ENCODE data around the gene CYB561. TPM values are rescaled to one million over a fixed set of nuclear protein-coding genes. Genes with fewer than 3 reads are reported as not detected.

CYB561 gene
- total and polyA plus RNA-seq, 10 of the 15 experiments (the other 5 are each of a cell fraction or from before 2014, with no cell fraction given): 0.52 to 6.9 (median 2.5) TPM

GRCh38 chr17:63395075-63395805 is 50.9 kb downstream of the CYB561 start:
- no peaks in the 10 kb centered on the region for H3K79me2 ChIP-seq (ENCODE audit: control insufficient read depth, insufficient read depth, low read length)
- no peak overlapping the region for H3K4me3 ChIP-seq
- CTCF ChIA-PET: interaction anchor here (1.5 kb wide), 1 partner anchor 11 kb away, joined by 7 read pairs; no protein-coding TSS in a partner anchor
- RAD21 ChIA-PET (ENCODE audit: unreplicated experiment): no interaction called here
- BruUV-seq (replicated peaks): no TSS peak
- SMC1A ChIA-PET (ENCODE audit: uncharacterized antibody, unreplicated experiment): interaction anchor here (0.8 kb wide), 1 partner anchor 10 kb away, joined by 4 read pairs; no protein-coding TSS in a partner anchor
- TF ChIP-seq HDGF (IDR thresholded peaks at IDR 0.05) (no peak), HSF1 (IDR thresholded peaks at IDR 0.05; ENCODE audit: low read depth, low read length) (no peak)
- H4K20me1 ChIP-seq (ENCODE audit: control insufficient read depth, insufficient read depth): no peaks in the 10 kb centered on the region
- POLR2A ChIA-PET: no interaction called here
- H3K4me1 ChIP-seq (ENCODE audit: control insufficient read depth, insufficient read depth, low read length): peaks cover under 1% of the 10 kb centered on the region; the same call in 1 of the 2 replicates
- no peak for DNase-seq (ENCODE audit: low read depth, low spot score)
- no peak for ATAC-seq
- no peaks in the 10 kb centered on the region for H3K36me3 ChIP-seq (ENCODE audit: control insufficient read depth in 2 of 2, insufficient read depth in 2 of 2, low read length in 1 of 2)
- no peak for FAIRE-seq
- H3K27ac ChIP-seq (ENCODE audit: control insufficient read depth, insufficient read depth): no peak overlapping the region
- H3K4me2 ChIP-seq (ENCODE audit: control insufficient read depth, insufficient read depth): no peak overlapping the region
- H2AFZ ChIP-seq (ENCODE audit: control insufficient read depth, low read depth, low read length): no peak overlapping the region
- no peak overlapping the region for H3K9ac ChIP-seq (ENCODE audit: control insufficient read depth, insufficient read depth, low read length)
- in situ Hi-C loops (cut with MboI) (no loop called here), intact Hi-C loops (cut with micrococcal nuclease; ENCODE audit: unreplicated experiment) (no loop called here)
- H3K27me3 ChIP-seq (replicated peaks in 1 of 2; ENCODE audit: control insufficient read depth in 2 of 2, insufficient read depth in 2 of 2, low read length in 1 of 2): peaks cover 0 to 4% of the 10 kb centered on the region in 2 experiments; a peak in 2 of 4 replicates
- H3K9me3 ChIP-seq (replicated peaks; ENCODE audit: control insufficient read depth, insufficient read depth, low read length): no peaks in the 10 kb centered on the region
- 32% methylated on average over 6 of the region's 6 CpGs for WGBS (ENCODE audit: insufficient coverage, insufficient replicate concordance, low lambda C conversion rate, missing lambda C conversion rate)

GRCh38 chr17:63390090-63390489 is 56.0 kb downstream of the CYB561 start:
- no TSS peak for BruUV-seq (replicated peaks)
- in situ Hi-C loops (cut with MboI) (no loop called here), intact Hi-C loops (cut with micrococcal nuclease; ENCODE audit: unreplicated experiment) (no loop called here)
- H2AFZ ChIP-seq (ENCODE audit: control insufficient read depth, low read depth, low read length): no peak overlapping the region
- no peaks in the 10 kb centered on the region for H3K9me3 ChIP-seq (replicated peaks; ENCODE audit: control insufficient read depth, insufficient read depth, low read length)
- ChIA-PET RAD21 (ENCODE audit: unreplicated experiment) (no interaction called here), SMC1A (ENCODE audit: uncharacterized antibody, unreplicated experiment) (interaction anchor here (0.6 kb wide), 1 partner anchor 218 kb away, joined by 3 read pairs; no protein-coding TSS in a partner anchor), POLR2A (interaction anchor here (0.6 kb wide), 1 partner anchor 409 kb away, joined by 3 read pairs; no protein-coding TSS in a partner anchor), CTCF (interaction anchor here (0.6 kb wide), 1 partner anchor 400 kb away, joined by 3 read pairs; no protein-coding TSS in a partner anchor)
- no peak overlapping the region for H3K4me3 ChIP-seq
- no peak for FAIRE-seq
- no peak for DNase-seq (ENCODE audit: low read depth, low spot score)
- 7% methylated on average over 5 of the region's 5 CpGs for WGBS (ENCODE audit: insufficient coverage, insufficient replicate concordance, low lambda C conversion rate, missing lambda C conversion rate)
- H4K20me1 ChIP-seq (ENCODE audit: control insufficient read depth, insufficient read depth): no peaks in the 10 kb centered on the region
- H3K27me3 ChIP-seq (replicated peaks in 1 of 2; ENCODE audit: control insufficient read depth in 2 of 2, insufficient read depth in 2 of 2, low read length in 1 of 2): no peaks in the 10 kb centered on the region
- H3K27ac ChIP-seq (ENCODE audit: control insufficient read depth, insufficient read depth): no peak overlapping the region
- H3K36me3 ChIP-seq (ENCODE audit: control insufficient read depth in 2 of 2, insufficient read depth in 2 of 2, low read length in 1 of 2): no peaks in the 10 kb centered on the region
- H3K4me2 ChIP-seq (ENCODE audit: control insufficient read depth, insufficient read depth): 0 out of 2 replicates have a peak overlapping the region, but pooled peaks have one; percentile 14
- peak; percentile 90 for ATAC-seq
- peaks cover 4% of the 10 kb centered on the region; the same call in 1 of the 2 replicates for H3K4me1 ChIP-seq (ENCODE audit: control insufficient read depth, insufficient read depth, low read length)
- no peak overlapping the region for H3K9ac ChIP-seq (ENCODE audit: control insufficient read depth, insufficient read depth, low read length)
- H3K79me2 ChIP-seq (ENCODE audit: control insufficient read depth, insufficient read depth, low read length): no peaks in the 10 kb centered on the region
- no peak for TF ChIP-seq BCLAF1 (IDR thresholded peaks at IDR 0.05)
- peak; percentile 21; the same call in 1 of the 2 replicates for TF ChIP-seq CREM (IDR thresholded peaks at IDR 0.05; ENCODE audit: low read depth)
- TF ChIP-seq JUNB (IDR thresholded peaks at IDR 0.05): peak; percentile 25; the same call in 1 of the 2 replicates
- TF ChIP-seq ATF2 (IDR thresholded peaks at IDR 0.05; ENCODE audit: low read length): peak; percentile 46; the same call in 1 of the 2 replicates
- no peak for TF ChIP-seq BACH1 (IDR thresholded peaks at IDR 0.05; ENCODE audit: borderline replicate concordance)
- TF ChIP-seq ATF7 (IDR thresholded peaks at IDR 0.05; ENCODE audit: low read depth): peak; percentile 61; the same call in 1 of the 2 replicates
- TF ChIP-seq SMAD5 (IDR thresholded peaks at IDR 0.05; ENCODE audit: low read depth): no peak
- peak; percentile 53 to 58; a peak in 2 of 4 replicates for TF ChIP-seq IKZF2 (IDR thresholded peaks at IDR 0.05)

Data from GM12878 (cell line).